Mononuclear cell (primary cell): ENCODE data around the gene CTIF. TPM values are rescaled to one million over a fixed set of nuclear protein-coding genes. Genes with fewer than 3 reads are reported as not detected.

Experiments
- H3K27me3 ChIP-seq: 2 replicates; pipeline ENCODE4 v1.6.0; 2011; ENCODE audit warnings: low read length, control low read depth; ENCODE audit not compliant: insufficient read depth
- H3K4me1 ChIP-seq: 2 replicates; pipeline ENCODE4 v1.5.1; 2011; ENCODE audit warnings: mild to moderate bottlenecking, low read length, control low read depth; ENCODE audit not compliant: insufficient read depth
- H3K4me3 ChIP-seq: 2 replicates; pipeline ENCODE4 v1.5.1; 2011; ENCODE audit warnings: mild to moderate bottlenecking, low read length, moderate library complexity
- H3K9me3 ChIP-seq: 2 replicates; pipeline ENCODE4 v1.5.1; 2011; ENCODE audit warnings: low read depth, mild to moderate bottlenecking, control low read depth, low read length
- total RNA-seq: library from RNA; depleted of rRNA; stranded (reverse); fragments of >200 nt; gene quantifications from one replicate; pipeline ENCODE4 v1.2.3, GENCODE V29; 2012

CTIF gene
- total RNA-seq, 1 donor, result 2.7 TPM

GRCh38 chr18:48900469-48900868 lies 361.6 kb downstream of the CTIF start:
- Histone ChIP-seq H3K27me3 (no peaks in the 10 kb centered on the region), H3K9me3 (no peaks in the 10 kb centered on the region), H3K4me1 (peaks cover 48% of the 10 kb centered on the region), H3K4me3 (no peak overlapping the region)

- Histone ChIP-seq H3K9me3 (no peaks in the 10 kb centered on the region), H3K27me3 (no peaks in the 10 kb centered on the region), H3K4me1 (peaks cover 40% of the 10 kb centered on the region), H3K4me3 (no peak overlapping the region)
Observed at GRCh38 chr18:48901145-48902022, 362.6 kb downstream of the CTIF start.

GRCh38 chr18:48902023-48902855 lies 363.4 kb downstream of the CTIF start:
- H3K4me3 ChIP-seq, result no peak overlapping the region
- no peaks in the 10 kb centered on the region for H3K27me3 ChIP-seq
- H3K9me3 ChIP-seq, result no peaks in the 10 kb centered on the region
- peaks cover 32% of the 10 kb centered on the region for H3K4me1 ChIP-seq

GRCh38 chr18:48902856-48903601 lies 364.2 kb downstream of the CTIF start:
- peaks cover 24% of the 10 kb centered on the region for H3K4me1 ChIP-seq
- no peaks in the 10 kb centered on the region for H3K27me3 ChIP-seq
- H3K9me3 ChIP-seq, result no peaks in the 10 kb centered on the region
- no peak overlapping the region for H3K4me3 ChIP-seq

GRCh38 chr18:48904091-48904490 lies 365.3 kb downstream of the CTIF start:
- Histone ChIP-seq H3K9me3 (no peaks in the 10 kb centered on the region), H3K4me3 (no peak overlapping the region), H3K4me1 (peaks cover 19% of the 10 kb centered on the region), H3K27me3 (no peaks in the 10 kb centered on the region)

GRCh38 chr18:48904847-48905394 lies 366.1 kb downstream of the CTIF start:
- no peaks in the 10 kb centered on the region for H3K27me3 ChIP-seq
- no peak overlapping the region for H3K4me3 ChIP-seq
- no peaks in the 10 kb centered on the region for H3K9me3 ChIP-seq
- H3K4me1 ChIP-seq, result peaks cover 22% of the 10 kb centered on the region

GRCh38 chr18:48905513-48905912 lies 366.7 kb downstream of the CTIF start:
- H3K4me1 ChIP-seq, result peaks cover 25% of the 10 kb centered on the region
- no peaks in the 10 kb centered on the region for H3K27me3 ChIP-seq
- no peaks in the 10 kb centered on the region for H3K9me3 ChIP-seq
- H3K4me3 ChIP-seq, result no peak overlapping the region

GRCh38 chr18:48908916-48909315 lies 370.1 kb downstream of the CTIF start:
- Histone ChIP-seq H3K27me3 (no peaks in the 10 kb centered on the region), H3K4me3 (no peak overlapping the region), H3K9me3 (no peaks in the 10 kb centered on the region), H3K4me1 (peaks cover 9% of the 10 kb centered on the region)

GRCh38 chr18:48909721-48910120 lies 370.9 kb downstream of the CTIF start:
- Histone ChIP-seq H3K4me1 (peaks cover 9% of the 10 kb centered on the region), H3K4me3 (no peak overlapping the region), H3K9me3 (no peaks in the 10 kb centered on the region), H3K27me3 (no peaks in the 10 kb centered on the region)

- H3K4me1 ChIP-seq, result peaks cover 14% of the 10 kb centered on the region
- H3K9me3 ChIP-seq, result no peaks in the 10 kb centered on the region
- no peaks in the 10 kb centered on the region for H3K27me3 ChIP-seq
- no peak overlapping the region for H3K4me3 ChIP-seq
Observed at GRCh38 chr18:48910972-48911545, 372.2 kb downstream of the CTIF start.

Other genes with a start within 250 kb of the CTIF start
- not detected for gene ZBTB7C, start 129.6 kb upstream of the CTIF start, total RNA-seq